ENCODE data around the gene FOSL1. TPM values are rescaled to one million over a fixed set of nuclear protein-coding genes. Genes with fewer than 3 reads are reported as not detected.

Gene FOSL1
- total and polyA plus RNA-seq, 2 donors (not counting 3 experiments of a cell fraction or from before 2014, with no cell fraction given), result 18.1 to 53.8 TPM

DNA sequence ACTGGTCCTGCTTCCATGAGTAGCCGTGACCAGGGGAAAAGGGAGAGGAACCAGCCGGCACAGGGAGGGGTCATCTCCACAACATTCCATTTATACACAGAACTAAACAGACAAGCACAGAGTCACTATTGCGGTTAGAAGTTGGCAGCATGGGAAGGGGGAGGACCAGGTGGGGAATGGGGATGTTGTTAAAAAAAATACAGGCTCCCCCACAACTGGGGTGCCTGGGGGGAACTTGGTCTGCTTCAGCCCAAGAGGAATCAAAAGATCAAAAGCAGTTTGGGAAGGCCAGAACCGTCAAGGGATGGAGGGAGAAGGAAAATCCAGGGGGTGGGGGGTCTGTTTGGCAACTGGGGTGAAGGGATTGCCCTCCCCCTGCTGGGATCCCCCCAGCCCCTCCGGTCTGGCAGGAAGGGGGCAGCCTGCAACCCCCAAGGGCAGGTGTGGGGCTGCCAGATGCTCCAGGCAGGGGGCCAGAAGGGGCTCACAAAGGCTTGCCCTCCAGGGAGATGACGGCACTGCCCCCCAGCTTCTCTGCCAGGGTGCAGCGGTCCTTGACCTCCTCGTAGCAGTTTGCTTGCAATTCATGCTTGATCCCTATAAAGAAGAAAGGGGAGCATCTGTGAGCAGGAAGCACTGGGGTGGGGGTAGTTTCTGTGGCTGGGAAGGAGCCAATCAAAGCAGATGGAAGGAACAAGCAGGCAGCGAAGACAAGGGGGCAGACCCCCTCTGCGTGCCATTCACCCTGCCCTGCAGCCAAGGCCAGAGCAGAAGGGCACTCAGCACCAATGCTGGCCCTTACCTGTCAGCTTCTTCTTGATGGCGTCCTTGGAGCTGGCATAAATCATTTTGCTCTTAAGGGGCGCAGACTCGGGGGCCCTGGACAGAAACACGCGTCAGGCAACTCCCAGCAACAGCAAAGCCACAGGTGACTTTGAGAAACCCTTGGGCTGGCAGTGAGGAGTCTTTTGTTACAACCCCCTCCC, 45.0 kb downstream of the FOSL1 start:
- peaks cover 36 to 44% of the 10 kb centered on the region in 2 experiments for H3K36me3 ChIP-seq (ENCODE audit: control insufficient read depth in 2 of 2, extremely low read depth in 1 of 2, insufficient read depth in 2 of 2, low read length in 2 of 2)
- ChIA-PET POLR2A (no interaction called here), CTCF (no interaction called here)
- TSS peak; percentile 45 for BruUV-seq (replicated peaks)
- dilution Hi-C loops (cut with MboI; ENCODE audit: extremely low pct_ligation_motif_present, low sequenced_read_pairs), result no loop called here
- FAIRE-seq (no peak), DNase-seq (ENCODE audit: low read depth, low spot score) (no peak)
- peaks cover 29% of the 10 kb centered on the region for H3K4me1 ChIP-seq (ENCODE audit: control insufficient read depth, extremely low read depth, insufficient read depth, low read length)
- no peaks in the 10 kb centered on the region for H3K9me3 ChIP-seq (replicated peaks; ENCODE audit: control insufficient read depth, insufficient read depth, low read length)
- H3K9ac ChIP-seq (replicated peaks; ENCODE audit: extremely low read depth, insufficient read depth, low read length), result no peak overlapping the region
- peaks cover 9% of the 10 kb centered on the region for H4K20me1 ChIP-seq (replicated peaks; ENCODE audit: control insufficient read depth, extremely low read depth, insufficient read depth, low read length)
- H3K79me2 ChIP-seq (ENCODE audit: control insufficient read depth, insufficient read depth, low read length), result peaks cover 49% of the 10 kb centered on the region
- no peak overlapping the region for H2AFZ ChIP-seq (ENCODE audit: low read depth, low read length)
- H3K4me2 ChIP-seq (ENCODE audit: insufficient read depth, low read length), result peak overlapping the region; percentile 90
- intact Hi-C loops (cut with micrococcal nuclease), result no loop called here
- H3K9me1 ChIP-seq (replicated peaks; ENCODE audit: control insufficient read depth, extremely low read depth, insufficient read depth, low read length), result no peaks in the 10 kb centered on the region
- no peak overlapping the region for H3K27ac ChIP-seq (ENCODE audit: insufficient read depth, low read depth, low read length)
- no peaks in the 10 kb centered on the region for H3K27me3 ChIP-seq (ENCODE audit: control insufficient read depth in 2 of 2, insufficient read depth in 2 of 2, low read length in 2 of 2)
- TF ChIP-seq, protein P1, sequence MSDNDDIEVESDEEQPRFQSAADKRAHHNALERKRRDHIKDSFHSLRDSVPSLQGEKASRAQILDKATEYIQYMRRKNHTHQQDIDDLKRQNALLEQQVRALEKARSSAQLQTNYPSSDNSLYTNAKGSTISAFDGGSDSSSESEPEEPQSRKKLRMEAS (IDR thresholded peaks at IDR 0.05; ENCODE audit: insufficient read depth, insufficient read length), result no peak
- TF ChIP-seq CTCF (IDR thresholded peaks at IDR 0.05; ENCODE audit: extremely low read depth in 1 of 2, insufficient read depth in 1 of 2, low read depth in 1 of 2, low read length in 2 of 2), result no peak
- TF ChIP-seq POLR2AphosphoS5 (IDR thresholded peaks at IDR 0.05; ENCODE audit: insufficient read depth, low read depth, low read length), result no peak
- no peak for TF ChIP-seq POLR2A (IDR thresholded peaks at IDR 0.05; ENCODE audit: low read depth, low read length)
- no peak for TF ChIP-seq EZH2 (IDR thresholded peaks at IDR 0.05; ENCODE audit: borderline replicate concordance, low read depth, low read length, severe bottlenecking)
- no peak for TF ChIP-seq JUN (IDR thresholded peaks at IDR 0.05; ENCODE audit: borderline replicate concordance, insufficient read depth, insufficient read length, low read depth)
- no peak for TF ChIP-seq FOS (IDR thresholded peaks at IDR 0.05; ENCODE audit: borderline replicate concordance, insufficient read depth, low read length)
- TF ChIP-seq MYC (IDR thresholded peaks at IDR 0.05; ENCODE audit: low read depth, low read length), result no peak
- TF ChIP-seq GATA2 (IDR thresholded peaks at IDR 0.05; ENCODE audit: insufficient read depth, insufficient read length, low read depth, low read length), result no peak
- no peak overlapping the region for H3K4me3 ChIP-seq (replicated peaks in 1 of 3; ENCODE audit: insufficient read depth in 1 of 3, low read depth in 1 of 3, low read length in 3 of 3)

Measured in endothelial cell of umbilical vein (primary cell).